ENCODE measurements around the gene IMPACT.

DNA sequence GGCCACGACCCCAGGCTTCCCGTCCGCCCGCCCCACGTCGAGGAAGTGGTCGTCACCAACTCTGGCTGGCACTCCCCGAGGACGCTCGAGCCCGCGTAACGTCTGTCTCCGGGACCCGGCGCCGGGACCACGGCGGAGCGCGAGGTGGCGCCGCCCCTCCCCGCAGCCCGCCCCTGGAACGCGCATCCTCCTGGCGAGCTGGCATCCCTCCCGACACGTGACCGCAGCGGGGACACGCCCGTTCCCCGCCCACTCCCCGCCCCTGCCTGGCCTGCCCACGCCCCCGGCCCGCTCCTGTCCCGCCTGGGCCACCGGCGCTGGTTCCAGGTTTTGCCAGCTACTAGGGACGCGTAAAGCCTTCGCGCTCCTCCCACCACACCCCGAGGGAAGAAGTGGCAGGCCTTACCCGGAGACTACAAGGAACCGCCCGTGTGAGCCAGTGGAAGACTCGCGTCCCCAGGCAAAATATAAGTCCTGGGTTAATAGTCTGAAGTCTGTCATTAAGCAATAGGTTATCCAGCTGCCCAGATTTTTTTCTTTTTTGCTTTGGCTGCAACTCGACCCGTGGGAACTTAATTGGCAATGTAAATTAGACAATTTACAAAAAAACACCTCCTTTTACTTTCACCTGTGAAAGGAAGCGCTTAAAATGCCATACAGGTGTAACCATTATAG is 28.6 kb upstream of the IMPACT start, which contains the start of gene OSBPL1A:
- TF ChIP-seq, protein P1, sequence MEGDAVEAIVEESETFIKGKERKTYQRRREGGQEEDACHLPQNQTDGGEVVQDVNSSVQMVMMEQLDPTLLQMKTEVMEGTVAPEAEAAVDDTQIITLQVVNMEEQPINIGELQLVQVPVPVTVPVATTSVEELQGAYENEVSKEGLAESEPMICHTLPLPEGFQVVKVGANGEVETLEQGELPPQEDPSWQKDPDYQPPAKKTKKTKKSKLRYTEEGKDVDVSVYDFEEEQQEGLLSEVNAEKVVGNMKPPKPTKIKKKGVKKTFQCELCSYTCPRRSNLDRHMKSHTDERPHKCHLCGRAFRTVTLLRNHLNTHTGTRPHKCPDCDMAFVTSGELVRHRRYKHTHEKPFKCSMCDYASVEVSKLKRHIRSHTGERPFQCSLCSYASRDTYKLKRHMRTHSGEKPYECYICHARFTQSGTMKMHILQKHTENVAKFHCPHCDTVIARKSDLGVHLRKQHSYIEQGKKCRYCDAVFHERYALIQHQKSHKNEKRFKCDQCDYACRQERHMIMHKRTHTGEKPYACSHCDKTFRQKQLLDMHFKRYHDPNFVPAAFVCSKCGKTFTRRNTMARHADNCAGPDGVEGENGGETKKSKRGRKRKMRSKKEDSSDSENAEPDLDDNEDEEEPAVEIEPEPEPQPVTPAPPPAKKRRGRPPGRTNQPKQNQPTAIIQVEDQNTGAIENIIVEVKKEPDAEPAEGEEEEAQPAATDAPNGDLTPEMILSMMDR (IDR thresholded peaks at IDR 0.05): no peak
- no peak for TF ChIP-seq CREB1 (CRISPR knock-in tag; IDR thresholded peaks at IDR 0.05)
- TF ChIP-seq NR2C2 (CRISPR knock-in tag; IDR thresholded peaks at IDR 0.05): no peak; the same call in 1 of the 2 replicates
- TF ChIP-seq, protein P2, sequence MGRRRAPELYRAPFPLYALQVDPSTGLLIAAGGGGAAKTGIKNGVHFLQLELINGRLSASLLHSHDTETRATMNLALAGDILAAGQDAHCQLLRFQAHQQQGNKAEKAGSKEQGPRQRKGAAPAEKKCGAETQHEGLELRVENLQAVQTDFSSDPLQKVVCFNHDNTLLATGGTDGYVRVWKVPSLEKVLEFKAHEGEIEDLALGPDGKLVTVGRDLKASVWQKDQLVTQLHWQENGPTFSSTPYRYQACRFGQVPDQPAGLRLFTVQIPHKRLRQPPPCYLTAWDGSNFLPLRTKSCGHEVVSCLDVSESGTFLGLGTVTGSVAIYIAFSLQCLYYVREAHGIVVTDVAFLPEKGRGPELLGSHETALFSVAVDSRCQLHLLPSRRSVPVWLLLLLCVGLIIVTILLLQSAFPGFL (CRISPR knock-in tag; IDR thresholded peaks at IDR 0.05; ENCODE audit: borderline replicate concordance): no peak
- no peak for TF ChIP-seq ZBTB43 (CRISPR knock-in tag; IDR thresholded peaks at IDR 0.05)
- TF ChIP-seq SMAD4 (CRISPR knock-in tag; IDR thresholded peaks at IDR 0.05): no peak
- no peak for TF ChIP-seq TEAD4 (CRISPR knock-in tag; IDR thresholded peaks at IDR 0.05)
- TF ChIP-seq, protein P3, sequence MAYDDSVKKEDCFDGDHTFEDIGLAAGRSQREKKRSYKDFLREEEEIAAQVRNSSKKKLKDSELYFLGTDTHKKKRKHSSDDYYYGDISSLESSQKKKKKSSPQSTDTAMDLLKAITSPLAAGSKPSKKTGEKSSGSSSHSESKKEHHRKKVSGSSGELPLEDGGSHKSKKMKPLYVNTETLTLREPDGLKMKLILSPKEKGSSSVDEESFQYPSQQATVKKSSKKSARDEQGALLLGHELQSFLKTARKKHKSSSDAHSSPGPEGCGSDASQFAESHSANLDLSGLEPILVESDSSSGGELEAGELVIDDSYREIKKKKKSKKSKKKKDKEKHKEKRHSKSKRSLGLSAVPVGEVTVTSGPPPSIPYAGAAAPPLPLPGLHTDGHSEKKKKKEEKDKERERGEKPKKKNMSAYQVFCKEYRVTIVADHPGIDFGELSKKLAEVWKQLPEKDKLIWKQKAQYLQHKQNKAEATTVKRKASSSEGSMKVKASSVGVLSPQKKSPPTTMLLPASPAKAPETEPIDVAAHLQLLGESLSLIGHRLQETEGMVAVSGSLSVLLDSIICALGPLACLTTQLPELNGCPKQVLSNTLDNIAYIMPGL (CRISPR knock-in tag; IDR thresholded peaks at IDR 0.05): peak; percentile 59; the same call in 1 of the 2 replicates
- peak; percentile 89 for TF ChIP-seq ZBTB21 (CRISPR knock-in tag; IDR thresholded peaks at IDR 0.05; ENCODE audit: borderline replicate concordance)
- TF ChIP-seq CREM (CRISPR knock-in tag; IDR thresholded peaks at IDR 0.05): no peak
- peak; percentile 99 for TF ChIP-seq SP1 (CRISPR knock-in tag; conservative IDR thresholded peaks at IDR 0.05)
- TF ChIP-seq, protein P4, sequence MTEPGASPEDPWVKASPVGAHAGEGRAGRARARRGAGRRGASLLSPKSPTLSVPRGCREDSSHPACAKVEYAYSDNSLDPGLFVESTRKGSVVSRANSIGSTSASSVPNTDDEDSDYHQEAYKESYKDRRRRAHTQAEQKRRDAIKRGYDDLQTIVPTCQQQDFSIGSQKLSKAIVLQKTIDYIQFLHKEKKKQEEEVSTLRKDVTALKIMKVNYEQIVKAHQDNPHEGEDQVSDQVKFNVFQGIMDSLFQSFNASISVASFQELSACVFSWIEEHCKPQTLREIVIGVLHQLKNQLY (CRISPR knock-in tag; IDR thresholded peaks at IDR 0.05): no peak; the same call in 1 of the 2 replicates
- TF ChIP-seq ETV6 (CRISPR knock-in tag; IDR thresholded peaks at IDR 0.05): peak; percentile 74; the same call in 1 of the 2 replicates
- TF ChIP-seq SMAD3 (CRISPR knock-in tag; IDR thresholded peaks at IDR 0.05; ENCODE audit: borderline replicate concordance): no peak

Measured in WTC11 (cell line).